NCI-H345 (cell line): ENCODE data around the gene SEC63.
"Not testable (repeated sequence)": the region's sequence is repeated elsewhere in the genome, so short reads cannot be mapped to it uniquely, and the experiment has no call there.

Experiments
- DNase-seq: peaks from one replicate; lab custom pipeline; 2025; lab: John Stamatoyannopoulos, UW

SEC63 gene, protein sequence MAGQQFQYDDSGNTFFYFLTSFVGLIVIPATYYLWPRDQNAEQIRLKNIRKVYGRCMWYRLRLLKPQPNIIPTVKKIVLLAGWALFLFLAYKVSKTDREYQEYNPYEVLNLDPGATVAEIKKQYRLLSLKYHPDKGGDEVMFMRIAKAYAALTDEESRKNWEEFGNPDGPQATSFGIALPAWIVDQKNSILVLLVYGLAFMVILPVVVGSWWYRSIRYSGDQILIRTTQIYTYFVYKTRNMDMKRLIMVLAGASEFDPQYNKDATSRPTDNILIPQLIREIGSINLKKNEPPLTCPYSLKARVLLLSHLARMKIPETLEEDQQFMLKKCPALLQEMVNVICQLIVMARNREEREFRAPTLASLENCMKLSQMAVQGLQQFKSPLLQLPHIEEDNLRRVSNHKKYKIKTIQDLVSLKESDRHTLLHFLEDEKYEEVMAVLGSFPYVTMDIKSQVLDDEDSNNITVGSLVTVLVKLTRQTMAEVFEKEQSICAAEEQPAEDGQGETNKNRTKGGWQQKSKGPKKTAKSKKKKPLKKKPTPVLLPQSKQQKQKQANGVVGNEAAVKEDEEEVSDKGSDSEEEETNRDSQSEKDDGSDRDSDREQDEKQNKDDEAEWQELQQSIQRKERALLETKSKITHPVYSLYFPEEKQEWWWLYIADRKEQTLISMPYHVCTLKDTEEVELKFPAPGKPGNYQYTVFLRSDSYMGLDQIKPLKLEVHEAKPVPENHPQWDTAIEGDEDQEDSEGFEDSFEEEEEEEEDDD

DNA sequence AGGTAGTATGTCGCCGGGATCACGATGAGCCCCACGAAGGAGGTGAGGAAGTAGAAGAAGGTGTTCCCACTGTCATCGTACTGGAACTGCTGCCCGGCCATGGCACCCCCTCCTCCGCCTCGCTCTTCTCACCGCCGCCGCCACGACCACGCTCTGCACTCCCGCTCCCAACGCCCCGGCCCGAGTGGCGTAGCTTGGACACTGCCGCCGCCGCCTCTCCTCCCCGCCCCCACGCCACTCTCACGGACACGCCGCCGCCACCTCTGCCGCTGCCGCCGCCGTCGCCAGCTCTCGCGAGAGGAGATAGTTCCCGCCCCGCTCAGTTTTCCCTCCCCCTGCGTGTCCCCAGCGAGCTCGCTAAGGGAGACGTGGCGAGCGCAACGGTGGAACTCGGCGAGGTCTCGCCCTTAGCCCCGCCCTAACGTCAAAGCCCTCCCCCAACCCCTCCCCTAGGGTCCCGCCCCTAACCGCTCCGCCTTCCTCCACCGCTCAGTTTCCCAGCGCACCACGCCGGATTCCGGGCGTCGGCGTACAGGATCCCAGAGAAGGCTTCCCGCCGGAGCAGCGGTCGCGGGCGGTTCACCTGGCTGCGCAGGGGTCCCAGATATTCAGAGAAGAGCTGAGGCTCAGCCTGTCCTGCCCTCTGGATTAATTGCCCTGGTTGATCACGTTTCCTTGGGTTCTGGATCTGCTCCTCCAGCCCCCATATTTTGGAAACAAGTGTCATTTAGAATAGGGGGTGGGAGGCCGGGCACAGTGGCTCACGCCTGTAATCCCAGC is at the start of gene SEC63:
TSS of gene SEC63 (minus strand) at position 300 of the 780 bp plus-strand sequence. CDS start at position 101, 199 bp downstream.
- DNase-seq, result peak; percentile 96

DNA sequence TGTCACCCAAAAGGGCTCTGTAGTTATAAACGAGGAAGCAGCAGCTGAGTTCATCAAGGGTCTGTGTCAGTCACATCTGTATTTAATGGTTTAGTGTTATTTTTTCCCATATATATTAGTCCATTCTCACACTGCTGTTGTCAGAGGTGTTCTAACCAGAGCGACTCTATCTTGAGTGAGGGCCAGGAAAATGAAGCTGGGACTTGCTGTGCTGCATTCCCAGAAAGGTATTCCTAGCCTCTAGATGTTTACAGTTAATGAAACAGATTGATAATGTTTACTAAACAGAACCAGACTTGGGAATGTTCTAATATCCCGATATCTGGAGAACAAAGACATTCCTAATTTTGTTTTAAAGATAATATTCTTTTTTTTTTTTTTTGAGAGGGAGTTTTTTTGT is 48.0 kb upstream of the SEC63 start:
- no peak for DNase-seq

DNA sequence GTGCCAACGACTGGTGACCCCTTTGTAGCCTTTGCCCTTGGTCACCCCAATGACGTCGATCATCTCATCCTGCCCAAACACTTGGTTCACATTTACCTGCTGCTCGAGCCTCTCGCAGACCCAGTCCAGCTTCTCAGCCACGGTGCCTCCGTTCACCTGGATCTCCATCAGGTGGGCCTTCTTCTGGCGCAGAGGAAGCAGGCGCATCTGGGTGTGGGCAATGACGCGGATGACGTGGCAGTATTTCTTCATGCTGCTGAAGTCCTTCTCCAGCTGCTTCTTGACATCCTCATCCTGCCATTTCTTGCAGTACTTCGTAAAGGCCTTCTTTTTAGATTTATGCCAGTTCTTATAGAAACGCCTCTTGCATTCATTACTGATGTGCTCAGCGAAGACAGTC is 46.9 kb upstream of the SEC63 start:
- no peak for DNase-seq

DNA sequence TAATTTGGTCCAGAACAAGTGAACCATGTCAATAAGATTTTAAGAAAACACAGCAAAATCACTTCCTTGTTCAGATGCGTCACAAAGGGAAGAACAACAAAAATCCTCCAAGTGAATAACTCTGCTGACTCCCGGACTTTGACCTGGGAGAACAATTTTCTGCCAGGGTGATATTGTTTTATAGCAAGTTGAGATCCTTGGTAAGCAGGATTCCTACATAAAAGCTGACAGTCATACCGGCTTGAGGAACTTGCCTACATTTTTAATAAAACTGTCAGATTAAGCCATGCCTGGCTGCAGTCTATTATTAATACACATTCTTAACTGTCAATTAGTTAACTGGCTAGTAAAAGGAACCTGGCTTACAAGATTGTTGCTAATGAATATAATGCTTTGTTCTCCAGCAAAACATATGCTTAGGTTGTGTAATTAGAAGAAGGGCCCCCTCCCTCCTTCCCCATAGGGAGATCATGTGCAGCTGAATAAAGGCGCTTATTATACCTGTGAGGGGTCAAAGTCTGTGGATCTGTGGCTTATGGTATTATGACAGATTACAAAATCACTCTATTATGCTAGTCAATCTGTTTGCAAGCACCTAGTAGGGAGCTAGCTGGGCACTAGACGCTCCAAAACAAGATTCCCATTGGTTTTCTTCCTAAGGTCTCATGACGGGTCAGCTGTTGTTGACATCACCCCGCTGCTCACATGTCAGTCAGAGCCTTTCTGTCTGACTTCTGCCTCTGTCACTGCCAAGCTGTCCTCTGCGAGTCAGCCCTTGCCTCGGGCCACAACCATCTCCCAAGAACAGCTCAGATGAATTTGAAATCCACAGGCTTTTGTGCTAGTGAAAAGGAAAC is 44.6 kb upstream of the SEC63 start:
- DNase-seq, result no peak

DNA sequence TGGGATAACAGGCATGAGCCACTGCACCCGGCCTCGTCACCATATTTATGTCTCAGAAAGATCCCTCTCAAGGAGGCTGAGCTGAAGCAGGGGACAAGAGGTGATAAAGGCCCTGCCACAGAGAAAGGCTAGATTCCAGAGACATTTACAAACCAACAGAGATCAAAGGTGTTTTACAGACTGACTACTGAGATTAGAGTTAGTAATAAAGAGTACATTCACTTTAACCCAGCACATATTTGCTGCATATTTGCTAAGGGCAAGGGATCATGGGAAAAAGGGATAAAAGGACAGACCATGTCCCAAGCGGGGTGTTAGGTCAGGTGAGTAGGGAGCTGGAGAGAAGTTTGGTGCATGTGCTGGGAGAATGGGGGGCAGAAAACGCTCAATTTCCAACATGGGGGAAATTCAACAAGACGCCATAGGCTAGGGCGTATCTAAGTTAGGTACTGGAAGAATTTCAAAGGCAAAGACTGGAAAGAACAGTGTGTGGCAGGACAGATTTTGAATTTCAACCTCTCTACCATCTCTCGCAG is 43.8 kb upstream of the SEC63 start:
- DNase-seq, result no peak

DNA sequence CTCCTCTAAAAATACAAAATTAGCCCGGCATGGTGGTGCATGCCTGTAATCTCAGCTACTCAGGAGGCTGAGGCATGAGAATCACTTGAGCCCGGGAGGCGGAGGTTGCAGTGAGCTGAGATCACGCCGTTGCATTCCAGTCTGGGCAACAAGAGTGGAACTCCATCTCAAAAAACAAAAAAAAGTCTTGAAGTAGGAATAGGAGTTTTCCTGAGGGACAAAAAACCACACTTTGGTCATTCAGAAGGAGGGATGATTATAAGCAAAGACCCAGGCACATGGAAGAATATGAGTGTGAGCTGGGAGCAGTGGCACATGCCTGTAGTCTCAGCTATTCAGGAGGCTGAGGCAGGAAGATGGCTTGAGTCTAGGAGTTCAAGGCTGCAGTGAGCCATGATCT is 42.3 kb upstream of the SEC63 start:
- DNase-seq, result not testable (repeated sequence)

DNA sequence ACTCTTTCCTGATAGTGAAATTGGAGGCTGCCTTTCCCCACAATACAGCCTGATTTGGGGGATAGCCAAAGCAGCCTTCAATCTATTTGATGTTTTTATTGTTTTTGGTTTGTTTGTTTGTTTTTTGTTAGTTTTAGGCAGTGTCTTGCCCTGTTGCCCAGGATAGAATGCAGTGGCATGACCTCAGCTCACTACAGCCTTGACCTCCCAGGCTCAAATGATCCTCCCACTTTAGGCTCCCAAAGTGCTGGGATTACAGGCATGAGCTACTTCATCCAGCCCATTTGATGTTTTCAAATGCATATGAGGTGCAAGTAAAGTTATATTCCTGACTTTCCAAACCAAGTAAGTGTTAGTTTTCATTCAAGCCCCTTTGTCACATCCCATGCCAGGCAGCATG is 41.3 kb upstream of the SEC63 start:
- DNase-seq, result no peak

DNA sequence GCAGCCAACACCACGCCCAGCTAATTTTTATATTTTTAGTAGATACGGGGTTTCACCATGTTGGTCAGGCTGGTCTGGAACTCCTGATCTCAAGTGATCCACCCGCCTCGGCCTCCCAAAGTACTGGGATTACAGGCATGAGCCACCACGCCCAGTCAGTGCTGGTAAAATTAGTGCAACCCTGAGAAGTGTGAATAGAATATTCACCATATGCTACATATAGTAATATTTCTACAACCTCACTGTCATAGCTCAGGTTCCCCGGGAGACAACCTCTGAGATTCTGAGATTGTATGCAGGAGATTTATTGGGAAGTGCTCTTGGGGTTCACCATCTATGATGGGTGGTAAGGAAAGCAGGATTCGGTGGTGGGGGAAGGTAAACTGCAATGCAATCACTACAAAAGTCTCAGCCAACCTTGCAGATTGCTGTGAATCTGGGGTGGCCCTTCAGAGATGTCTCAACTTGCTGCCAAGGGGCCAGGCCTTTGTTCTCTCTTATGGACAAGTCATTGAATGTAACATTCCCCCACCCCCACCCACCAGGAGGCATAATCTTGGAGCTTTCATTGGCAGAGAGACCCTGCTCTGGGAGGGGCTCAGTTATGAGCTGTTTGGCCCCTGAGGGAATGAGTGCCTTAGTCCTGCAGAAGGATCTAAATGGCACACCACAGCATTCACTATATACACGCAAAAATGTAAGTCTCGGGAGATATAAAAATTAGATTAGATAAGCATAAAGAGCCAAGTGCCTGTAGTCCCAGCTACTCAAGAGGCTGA is 34.0 kb upstream of the SEC63 start:
- DNase-seq, result no peak

DNA sequence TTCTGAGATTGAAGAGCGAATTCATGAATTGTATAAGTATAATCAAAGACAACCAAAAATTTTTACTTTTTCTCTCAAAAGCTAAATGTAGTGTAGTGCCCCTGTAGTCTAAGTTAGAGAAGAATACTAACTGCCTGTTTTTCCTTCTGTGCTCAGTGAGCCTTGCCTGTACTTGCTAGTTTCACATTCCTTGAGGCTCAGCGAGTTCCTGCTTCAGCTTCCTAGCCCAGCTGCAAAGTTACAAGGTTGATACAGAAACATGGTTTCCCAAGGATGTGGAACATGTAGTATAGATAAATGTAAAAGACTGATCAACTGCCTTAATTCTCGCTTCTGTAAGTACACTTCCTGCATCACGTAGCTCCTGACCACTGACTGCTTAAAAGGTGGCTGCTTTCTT is 33.1 kb upstream of the SEC63 start:
- no peak for DNase-seq

DNA sequence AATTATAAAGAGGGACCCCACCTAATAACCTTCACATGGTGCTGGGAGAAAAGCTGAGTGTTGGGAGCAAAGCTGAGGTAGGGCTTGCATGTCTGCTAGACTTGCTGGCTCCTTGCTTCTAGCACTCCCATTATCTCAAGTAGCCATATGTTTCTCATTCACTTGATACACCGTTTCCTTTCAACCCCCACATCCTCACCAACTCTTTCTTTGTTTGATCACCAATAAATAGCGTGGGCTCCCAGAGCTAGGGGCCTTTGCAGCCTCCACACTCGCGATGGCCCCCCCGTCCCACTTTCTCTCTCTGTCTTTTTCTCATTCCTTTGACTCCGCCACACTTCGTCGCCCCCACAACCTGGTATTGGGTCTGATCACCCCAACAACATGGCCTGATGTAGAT is 32.6 kb upstream of the SEC63 start:
- not testable (repeated sequence) for DNase-seq

DNA sequence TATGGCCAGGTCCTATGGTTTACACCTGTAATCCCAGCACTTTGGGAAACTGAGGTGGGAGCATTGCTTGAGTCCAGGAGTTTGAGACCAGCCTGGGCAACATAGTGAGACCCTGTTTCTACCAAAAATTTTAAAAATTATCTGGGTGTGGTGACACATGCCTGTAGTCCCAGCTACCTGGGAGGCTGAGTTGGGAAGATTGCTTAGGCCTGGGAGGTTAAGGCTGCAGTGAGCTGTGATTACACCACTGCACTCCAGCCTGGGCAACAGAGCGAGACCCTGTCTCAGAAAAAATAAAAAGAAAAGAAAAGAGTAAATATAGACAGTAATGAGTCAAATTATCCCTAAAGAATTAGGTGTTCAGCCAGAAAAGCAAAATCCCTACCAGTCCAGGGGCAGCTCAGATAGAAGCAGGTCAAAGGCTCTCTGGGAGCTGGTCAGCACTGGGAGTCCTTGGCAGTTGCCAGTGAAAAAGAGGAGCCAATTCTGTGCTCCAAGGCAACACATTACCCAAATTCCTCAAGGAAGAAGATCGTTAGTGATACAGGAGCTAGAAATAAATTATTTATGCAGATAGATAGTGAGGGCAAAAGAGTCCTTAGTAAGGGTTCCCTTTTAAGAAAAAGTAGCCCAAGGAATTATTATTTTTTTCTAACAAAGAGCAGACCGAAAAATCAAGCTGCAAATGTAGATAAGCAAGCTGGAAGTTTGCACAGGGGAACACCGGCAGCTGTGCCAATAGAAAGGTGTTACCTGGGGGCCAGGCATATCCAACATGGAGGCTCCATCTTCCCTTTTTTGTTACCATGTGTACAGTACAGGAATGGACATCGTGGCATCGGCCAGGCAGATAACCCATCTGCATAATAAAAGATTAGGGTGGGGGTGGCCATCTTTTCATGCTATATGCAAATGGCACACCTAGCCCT is 31.4 kb upstream of the SEC63 start:
- DNase-seq, result no peak

DNA sequence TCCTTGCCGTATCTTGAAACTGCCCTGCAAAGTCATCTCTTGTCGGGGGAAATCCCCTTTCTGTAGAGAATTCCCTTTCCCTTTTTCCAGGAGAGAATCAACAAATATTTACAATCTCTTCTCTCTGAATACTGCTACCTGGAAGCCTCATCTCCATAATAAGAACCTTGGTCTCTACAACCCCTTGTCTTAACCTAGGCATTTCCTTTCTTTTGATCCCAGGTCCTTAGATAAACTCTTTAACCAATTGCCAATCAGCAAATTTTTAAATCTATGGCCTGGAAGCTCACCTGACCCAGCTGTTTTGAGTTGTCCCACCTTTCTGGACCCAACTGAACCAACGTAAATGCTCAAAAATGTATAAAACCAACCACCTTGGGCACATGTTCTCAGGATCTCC is 30.6 kb upstream of the SEC63 start:
- no peak for DNase-seq

DNA sequence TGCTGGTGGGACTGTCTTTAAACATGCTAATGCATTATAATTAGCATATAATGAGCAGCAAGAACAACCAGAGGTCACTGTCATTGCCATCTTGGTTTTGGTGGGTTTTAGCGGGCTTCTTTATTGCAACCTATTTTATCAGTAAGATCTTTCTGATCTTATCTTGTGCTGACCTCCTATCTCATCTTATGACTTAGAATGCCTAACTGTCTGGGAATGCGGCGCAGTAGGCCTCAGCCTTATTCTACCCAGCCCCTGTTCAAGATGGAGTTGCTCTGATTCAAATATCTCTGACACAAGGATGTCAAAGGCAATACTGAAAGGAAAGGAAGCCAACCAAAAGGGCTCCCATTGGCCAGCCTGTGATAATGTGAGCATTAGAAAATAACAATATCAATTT is 29.8 kb upstream of the SEC63 start:
- DNase-seq, result no peak

DNA sequence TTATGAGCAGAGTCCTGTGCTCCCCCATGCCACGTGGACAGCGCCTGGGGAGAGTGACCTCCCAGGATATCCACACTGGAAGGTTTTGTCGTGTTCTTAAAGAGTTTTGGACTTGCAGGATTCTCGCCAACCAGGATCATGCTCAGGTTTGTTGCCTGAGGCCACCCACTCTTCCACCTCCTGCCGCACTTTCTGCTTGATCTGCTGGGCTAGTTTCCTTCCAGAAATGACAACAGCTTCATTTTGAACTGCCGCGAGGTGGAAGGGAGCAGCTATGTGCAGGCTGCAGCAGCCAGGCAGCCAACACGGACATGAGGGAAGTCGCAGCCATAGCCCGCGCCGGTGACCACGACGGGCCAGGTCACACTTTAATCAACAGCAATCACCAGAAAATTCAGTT is 27.7 kb upstream of the SEC63 start:
- DNase-seq, result no peak

DNA sequence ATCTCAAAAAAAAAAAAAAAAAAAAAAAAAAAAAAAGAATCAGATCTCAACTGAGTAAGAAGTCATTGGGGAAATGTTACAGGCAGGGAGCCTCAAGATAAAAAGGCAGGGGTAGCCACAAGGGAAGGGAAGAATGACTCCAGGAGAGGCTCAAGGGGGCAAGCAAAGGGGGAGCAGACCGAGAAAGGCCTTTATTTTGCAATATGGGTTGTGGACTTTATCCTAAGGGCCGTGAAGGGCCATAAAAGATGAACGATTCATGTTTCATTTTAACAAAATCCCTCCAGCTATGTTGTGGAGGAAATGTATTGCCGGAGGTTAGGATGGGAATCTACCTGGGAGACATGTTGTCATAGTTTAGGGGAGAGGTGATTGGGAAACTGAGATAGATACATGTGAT is 25.8 kb upstream of the SEC63 start:
- DNase-seq, result no peak

DNA sequence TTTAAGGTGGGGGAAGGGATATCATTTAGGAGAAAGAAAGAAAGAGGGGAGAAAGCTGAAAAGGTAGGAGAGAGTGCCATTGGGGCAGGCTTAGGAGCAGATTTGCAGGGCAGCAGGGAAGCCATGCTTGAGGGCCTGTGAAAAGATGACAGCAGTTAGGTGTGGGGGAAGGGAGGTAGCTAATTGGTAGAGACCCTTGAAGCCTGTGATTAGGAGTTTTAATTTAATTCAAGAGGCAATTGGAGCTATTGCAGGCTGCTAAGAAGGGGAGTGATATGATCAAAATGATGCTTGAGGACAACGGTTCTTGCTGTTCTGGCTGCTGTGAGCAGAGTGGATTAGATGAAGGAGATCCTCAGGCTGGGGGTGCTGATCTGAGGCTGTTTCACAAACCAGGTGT is 24.5 kb upstream of the SEC63 start:
- DNase-seq, result no peak

DNA sequence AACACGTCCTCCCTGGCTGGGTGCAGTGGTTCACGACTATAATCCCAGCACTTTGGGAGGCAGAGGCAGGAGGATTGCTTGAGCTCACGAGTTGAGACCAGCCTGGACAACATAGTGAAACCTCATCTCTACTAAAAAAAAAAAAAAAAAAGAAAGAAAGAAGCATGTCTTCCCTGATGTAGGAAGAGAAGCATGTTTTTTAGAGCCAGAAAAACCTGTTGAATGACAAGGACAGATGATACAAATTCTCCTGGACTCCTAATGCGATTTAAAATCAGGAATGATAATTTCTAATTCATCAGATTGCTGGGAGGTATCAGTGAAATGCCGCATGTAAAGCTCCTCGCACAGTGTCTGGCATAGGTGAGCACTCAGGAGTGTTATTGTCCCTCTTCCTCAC is 23.7 kb upstream of the SEC63 start:
- no peak for DNase-seq

DNA sequence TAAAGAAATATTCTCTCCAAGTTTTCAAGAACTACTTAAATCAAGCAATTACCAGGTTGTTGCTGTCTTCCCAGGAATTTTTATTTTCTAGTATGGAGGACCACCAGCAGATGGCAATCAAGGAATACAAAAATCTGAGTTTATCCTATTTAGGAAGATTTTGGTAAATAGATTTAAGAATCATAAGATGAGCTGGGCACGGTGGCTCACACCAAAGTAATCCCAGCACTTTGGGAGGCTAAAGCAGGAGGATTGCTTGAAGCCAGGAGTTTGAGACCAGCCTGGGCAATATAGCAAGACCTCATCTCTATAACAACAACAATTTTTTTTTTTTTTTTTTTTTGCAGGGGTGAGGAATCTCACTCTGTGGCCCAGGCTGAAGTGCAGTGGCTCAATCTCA is 19.3 kb upstream of the SEC63 start:
- DNase-seq, result peak; percentile 13

DNA sequence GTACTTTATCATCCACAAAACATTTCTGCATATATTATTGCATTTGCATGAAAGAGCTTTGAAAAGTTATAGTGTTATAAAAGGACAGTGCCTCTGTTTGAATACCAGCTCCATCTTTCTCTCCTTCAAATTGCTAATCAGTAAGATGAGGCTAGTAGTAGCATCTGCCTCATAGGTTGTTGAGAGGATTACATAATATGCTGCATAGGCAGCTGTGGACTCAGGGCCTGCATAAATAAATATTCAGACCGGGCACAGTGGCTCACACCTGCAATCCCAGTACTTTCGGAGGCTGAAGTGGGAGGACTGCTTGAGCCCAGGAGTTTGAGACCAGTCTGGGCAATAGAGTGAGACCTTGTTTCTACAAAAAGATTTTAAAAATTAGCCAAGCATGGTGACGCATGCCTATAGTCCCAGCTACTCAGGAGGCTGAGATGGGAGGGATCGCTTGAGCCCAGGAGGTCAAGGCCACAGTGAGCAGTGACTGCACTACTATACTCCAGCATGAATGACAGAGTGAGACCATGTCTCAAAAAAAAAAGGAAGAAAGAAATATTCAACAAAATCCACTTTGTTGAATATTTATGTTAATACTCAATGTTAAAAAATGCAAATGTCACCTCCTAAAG is 18.3 kb upstream of the SEC63 start:
- DNase-seq, result no peak
